A549 treated with CpdA at 1 μM for 4 hours (cell line): ENCODE data around the gene CLGN. TPM values are rescaled to one million over a fixed set of nuclear protein-coding genes. Genes with fewer than 3 reads are reported as not detected.

ENCODE experiments used
- total RNA-seq: library from RNA; stranded (reverse); fragments of 200-300 nt; extraction: Qiagen RNA extraction; gene quantifications from 5 replicates; pipeline ENCODE4 v1.2.3, GENCODE V29; 2022; ENCODE audit warnings: low read depth

Gene CLGN
- total RNA-seq = 5.0 to 7.0 TPM (median 5.2 TPM) in 5 replicates

DNA sequence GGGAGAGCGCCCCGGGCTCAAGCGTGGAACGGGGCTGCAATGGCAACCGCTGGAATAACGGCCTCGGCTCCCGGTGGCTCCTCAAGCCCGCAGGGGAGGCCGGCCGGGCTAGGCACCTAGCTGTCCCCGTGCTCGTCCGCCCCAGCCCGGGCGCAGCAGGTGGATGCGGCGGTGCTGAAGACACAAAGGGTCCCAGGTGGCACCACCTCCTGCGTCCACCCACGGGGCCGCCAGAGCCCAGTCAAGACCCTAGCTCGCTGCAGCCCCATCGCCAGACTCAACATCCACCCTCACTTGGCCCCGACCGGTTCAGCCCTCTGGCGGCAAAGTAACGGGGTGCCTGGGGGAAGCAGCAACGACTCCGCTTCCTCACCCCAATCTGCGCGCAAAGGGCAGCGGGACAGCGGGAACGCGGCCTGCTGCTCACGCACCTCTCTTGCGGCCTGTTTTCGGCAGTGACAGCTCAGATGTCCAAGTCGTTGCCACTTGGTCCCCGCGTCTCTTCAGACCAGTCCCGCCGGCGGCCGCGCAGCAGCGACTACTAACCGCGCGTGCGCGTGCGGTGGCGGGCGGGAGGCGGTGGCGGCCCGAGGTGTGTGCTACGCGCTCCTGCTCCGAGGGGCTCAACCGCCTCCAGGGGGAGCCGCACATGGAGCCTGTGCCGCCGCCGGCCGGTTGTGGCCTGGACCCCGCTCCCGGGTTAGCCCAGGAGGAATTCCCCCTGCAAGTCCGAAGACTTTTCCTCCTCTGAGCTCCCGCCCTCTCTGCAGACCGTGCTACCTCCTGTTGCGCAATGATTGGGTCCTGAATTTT is at the start of gene CLGN:
Gene CLGN, minus strand, starts transcription at position 543 of the 813 bp plus-strand sequence. CDS start 14,570 bp downstream, outside the sequence.

DNA sequence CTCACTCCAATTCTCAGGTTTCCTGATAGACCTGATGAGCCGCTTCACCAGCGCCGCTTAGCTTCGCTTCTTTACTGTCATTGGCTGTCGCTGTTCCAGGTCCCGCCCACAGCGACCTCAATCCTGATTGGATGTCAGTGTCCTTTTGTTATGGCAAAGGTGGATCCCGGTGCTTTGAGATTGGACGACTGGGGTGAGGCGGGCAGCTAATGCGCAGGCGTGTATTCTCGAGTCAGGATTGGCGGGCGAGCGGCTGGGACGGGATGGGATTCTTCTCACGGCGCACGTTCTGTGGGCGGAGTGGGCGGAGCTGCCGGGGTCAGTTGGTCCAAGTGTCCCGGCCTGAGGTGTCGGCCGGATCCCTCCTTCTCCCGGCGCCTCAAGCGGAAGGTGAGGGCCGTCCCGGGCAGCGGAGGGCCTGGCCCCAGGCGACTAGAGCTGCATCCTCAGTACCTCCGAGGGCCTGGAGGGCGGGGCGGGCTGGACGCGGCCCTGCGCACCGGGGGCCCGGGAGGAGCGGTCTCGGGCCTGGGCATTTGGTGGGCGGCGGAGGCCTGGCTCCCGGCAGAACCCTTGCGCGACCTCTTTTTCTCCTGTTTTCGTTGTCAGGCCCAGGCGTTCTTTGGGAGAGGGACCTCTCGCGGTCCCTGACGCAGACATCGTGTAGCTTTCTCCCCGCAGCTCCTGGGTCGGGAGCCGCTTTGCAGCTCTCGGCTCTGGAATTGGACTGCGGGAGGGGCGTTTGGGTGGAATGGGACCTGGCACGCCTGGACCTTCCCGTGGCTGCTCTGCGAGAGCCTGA is 53.9 kb downstream of the CLGN start, which contains the start of gene SCOC:
Gene SCOC, plus strand, starts transcription at position 319 of the 802 bp plus-strand sequence. CDS start 5,525 bp downstream, outside the sequence.

Other genes with a start within 250 kb of the CLGN start
- 22.1 to 34.3 TPM (median 30.2 TPM) in 5 replicates for gene SCOC, start 54.0 kb downstream of the CLGN start, total RNA-seq
- not detected in 5 replicates for gene MGAT4D, start 70.6 kb upstream of the CLGN start, total RNA-seq
- gene ELMOD2, start 96.5 kb upstream of the CLGN start, total RNA-seq = 9.4 to 12.0 TPM (median 10.6 TPM) in 5 replicates
- gene UCP1, start 141.3 kb upstream of the CLGN start, total RNA-seq = 0.08 to 0.10 TPM in 2 of 5 replicates, not detected in the others